Measurements from ENCODE around the gene TMC7. TPM values are rescaled to one million over a fixed set of nuclear protein-coding genes. Genes with fewer than 3 reads are reported as not detected.
"Not testable (repeated sequence)": the region's sequence is repeated elsewhere in the genome, so short reads cannot be mapped to it uniquely, and the experiment has no call there.

Gene TMC7
- total RNA-seq, 1 donor from 2014 or later = 6.7 TPM

GRCh38 chr16:18948372-18949020 lies 35.2 kb upstream of the TMC7 start:
- Mint-ChIP-seq H3K27ac (ENCODE audit: unreplicated experiment) (peak overlapping the region; percentile 62), H3K4me3 (ENCODE audit: unreplicated experiment) (no peak overlapping the region), H3K36me3 (ENCODE audit: low read depth, unreplicated experiment) (no peaks in the 10 kb centered on the region), H3K4me1 (ENCODE audit: low read depth, unreplicated experiment) (no peaks in the 10 kb centered on the region), H3K9me3 (ENCODE audit: unreplicated experiment) (peaks cover 2% of the 10 kb centered on the region), H3K27me3 (ENCODE audit: low read depth, unreplicated experiment) (peaks cover 4% of the 10 kb centered on the region)
- Histone ChIP-seq H3K4me2 (ENCODE audit: low read length) (no peak overlapping the region), H3K4me1 (ENCODE audit: insufficient read depth, low read length) (no peaks in the 10 kb centered on the region), H3K4me3 (ENCODE audit: insufficient read depth, low read depth, low read length) (no peak overlapping the region), H3K36me3 (ENCODE audit: insufficient read depth, low read length) (no peaks in the 10 kb centered on the region), H2AFZ (ENCODE audit: low read depth, low read length) (no peak overlapping the region), H3K27ac (ENCODE audit: low read depth, low read length) (no peak overlapping the region), H4K20me1 (ENCODE audit: insufficient read depth, low read length) (no peaks in the 10 kb centered on the region), H3K9ac (ENCODE audit: low read length) (no peak overlapping the region), H3K79me2 (ENCODE audit: insufficient read depth, low read length) (no peaks in the 10 kb centered on the region), H3K27me3 (ENCODE audit: insufficient read depth, low read length) (no peaks in the 10 kb centered on the region), H3K9me3 (ENCODE audit: insufficient read depth, low read depth, low read length) (no peaks in the 10 kb centered on the region)
- DNase-seq (ENCODE audit: low read depth) = no peak
- FAIRE-seq = no peak
- TF ChIP-seq EZH2 (IDR thresholded peaks at IDR 0.05; ENCODE audit: insufficient read depth, low read length) (no peak), CTCF (IDR thresholded peaks at IDR 0.05; ENCODE audit: insufficient read depth, low read depth, low read length) (no peak)

DNA sequence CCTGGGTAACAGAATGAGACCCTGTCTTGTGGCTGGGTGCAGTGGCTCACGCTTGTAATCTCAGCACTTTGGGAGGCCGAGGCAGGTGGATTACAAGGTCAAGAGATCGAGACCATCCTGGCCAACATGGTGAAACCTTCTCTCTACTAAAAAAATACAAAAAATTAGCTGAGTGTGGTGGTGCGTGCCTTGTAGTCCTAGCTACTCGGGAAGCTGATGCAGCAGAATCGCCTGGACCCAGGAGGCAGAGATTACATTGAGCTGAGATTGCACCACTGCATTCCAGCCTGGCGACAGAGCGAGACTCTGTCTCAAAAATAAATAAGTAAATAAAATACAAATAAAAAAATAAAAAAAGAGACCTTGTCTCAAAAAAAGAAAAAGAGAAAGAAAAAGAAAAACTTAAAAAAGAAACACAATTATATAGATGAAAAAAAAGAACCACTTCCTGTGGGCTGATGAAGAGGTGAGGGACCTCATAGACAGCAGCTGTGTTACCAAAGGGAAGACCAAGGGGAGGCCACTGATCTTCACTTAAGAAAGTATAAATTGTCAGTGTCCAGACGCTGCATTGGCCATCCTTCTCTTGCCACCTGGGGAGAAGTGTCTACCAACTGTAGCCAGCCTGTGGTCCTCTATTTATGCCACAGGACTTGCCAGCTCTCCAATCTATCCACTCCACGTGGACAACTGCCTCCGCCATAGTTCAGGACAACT lies 33.1 kb upstream of the TMC7 start:
- DNase-seq (ENCODE audit: low read depth) (no peak), FAIRE-seq (no peak)
- Histone ChIP-seq H3K79me2 (ENCODE audit: insufficient read depth, low read length) (no peaks in the 10 kb centered on the region), H3K4me2 (ENCODE audit: low read length) (no peak overlapping the region), H4K20me1 (ENCODE audit: insufficient read depth, low read length) (no peaks in the 10 kb centered on the region), H2AFZ (ENCODE audit: low read depth, low read length) (no peak overlapping the region), H3K4me3 (ENCODE audit: insufficient read depth, low read depth, low read length) (no peak overlapping the region), H3K36me3 (ENCODE audit: insufficient read depth, low read length) (no peaks in the 10 kb centered on the region), H3K27ac (ENCODE audit: low read depth, low read length) (no peak overlapping the region), H3K9ac (ENCODE audit: low read length) (no peak overlapping the region), H3K27me3 (ENCODE audit: insufficient read depth, low read length) (no peaks in the 10 kb centered on the region), H3K4me1 (ENCODE audit: insufficient read depth, low read length) (no peaks in the 10 kb centered on the region), H3K9me3 (ENCODE audit: insufficient read depth, low read depth, low read length) (no peaks in the 10 kb centered on the region)
- peaks cover 1% of the 10 kb centered on the region for H3K27me3 Mint-ChIP-seq (ENCODE audit: low read depth, unreplicated experiment)
- no peak overlapping the region for H3K4me3 Mint-ChIP-seq (ENCODE audit: unreplicated experiment)
- H3K9me3 Mint-ChIP-seq (ENCODE audit: unreplicated experiment) = peaks cover 2% of the 10 kb centered on the region
- H3K4me1 Mint-ChIP-seq (ENCODE audit: low read depth, unreplicated experiment) = no peaks in the 10 kb centered on the region
- TF ChIP-seq CTCF (IDR thresholded peaks at IDR 0.05; ENCODE audit: insufficient read depth, low read depth, low read length) = no peak
- TF ChIP-seq EZH2 (IDR thresholded peaks at IDR 0.05; ENCODE audit: insufficient read depth, low read length) = no peak
- H3K27ac Mint-ChIP-seq (ENCODE audit: unreplicated experiment) = no peak overlapping the region
- no peaks in the 10 kb centered on the region for H3K36me3 Mint-ChIP-seq (ENCODE audit: low read depth, unreplicated experiment)

GRCh38 chr16:18953547-18953946 lies 30.2 kb upstream of the TMC7 start:
- TF ChIP-seq EZH2 (IDR thresholded peaks at IDR 0.05; ENCODE audit: insufficient read depth, low read length) = no peak
- H3K4me3 Mint-ChIP-seq (ENCODE audit: unreplicated experiment) = no peak overlapping the region
- peaks cover 5% of the 10 kb centered on the region for H3K27me3 Mint-ChIP-seq (ENCODE audit: low read depth, unreplicated experiment)
- H3K27ac Mint-ChIP-seq (ENCODE audit: unreplicated experiment) = no peak overlapping the region
- H3K9ac ChIP-seq (ENCODE audit: low read length) = no peak overlapping the region
- H3K36me3 Mint-ChIP-seq (ENCODE audit: low read depth, unreplicated experiment) = no peaks in the 10 kb centered on the region
- H2AFZ ChIP-seq (ENCODE audit: low read depth, low read length) = no peak overlapping the region
- DNase-seq (ENCODE audit: low read depth) (no peak), FAIRE-seq (no peak)
- no peak overlapping the region for H3K27ac ChIP-seq (ENCODE audit: low read depth, low read length)
- H3K4me1 Mint-ChIP-seq (ENCODE audit: low read depth, unreplicated experiment) = no peaks in the 10 kb centered on the region
- H4K20me1 ChIP-seq (ENCODE audit: insufficient read depth, low read length) = no peaks in the 10 kb centered on the region
- no peaks in the 10 kb centered on the region for H3K9me3 ChIP-seq (ENCODE audit: insufficient read depth, low read depth, low read length)
- H3K79me2 ChIP-seq (ENCODE audit: insufficient read depth, low read length) = no peaks in the 10 kb centered on the region
- no peaks in the 10 kb centered on the region for H3K27me3 ChIP-seq (ENCODE audit: insufficient read depth, low read length)
- H3K4me3 ChIP-seq (ENCODE audit: insufficient read depth, low read depth, low read length) = no peak overlapping the region
- no peaks in the 10 kb centered on the region for H3K9me3 Mint-ChIP-seq (ENCODE audit: unreplicated experiment)
- H3K36me3 ChIP-seq (ENCODE audit: insufficient read depth, low read length) = no peaks in the 10 kb centered on the region
- H3K4me1 ChIP-seq (ENCODE audit: insufficient read depth, low read length) = no peaks in the 10 kb centered on the region
- no peak overlapping the region for H3K4me2 ChIP-seq (ENCODE audit: low read length)

DNA sequence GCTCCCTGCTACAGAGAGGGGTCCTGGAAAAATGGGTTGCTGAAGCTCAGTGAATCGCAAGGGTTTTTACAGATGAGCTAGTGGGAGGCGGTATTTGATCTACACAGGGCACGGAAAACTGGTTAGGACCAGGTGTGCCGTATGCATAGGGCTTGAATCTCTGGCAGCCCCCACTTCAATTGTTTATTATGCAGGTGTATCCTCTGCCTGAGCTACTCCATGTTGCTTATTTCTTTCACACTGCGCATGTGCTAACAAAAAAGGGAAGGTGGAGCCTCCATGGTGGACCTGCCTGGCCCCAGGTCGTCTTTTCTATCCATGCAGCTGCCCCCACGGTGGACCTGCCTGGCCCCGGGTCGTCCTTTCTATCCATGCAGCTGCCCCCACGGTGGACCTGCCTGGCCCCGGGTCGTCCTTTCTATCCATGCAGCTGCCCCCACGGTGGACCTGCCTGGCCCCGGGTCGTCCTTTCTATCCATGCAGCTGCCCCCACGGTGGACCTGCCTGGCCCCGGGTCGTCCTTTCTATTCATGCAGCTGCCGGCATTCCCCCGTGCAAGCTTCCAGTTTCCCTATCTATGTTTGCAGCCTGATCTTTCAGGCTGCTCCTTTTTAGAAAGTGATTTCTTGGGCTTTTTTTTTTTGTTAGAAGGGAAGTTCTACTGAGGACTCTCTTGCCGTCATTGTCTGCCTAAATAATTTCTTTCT lies 27.7 kb upstream of the TMC7 start:
- not testable (repeated sequence) for H3K4me3 Mint-ChIP-seq (ENCODE audit: unreplicated experiment); DNase-seq (ENCODE audit: low read depth); H3K4me3 ChIP-seq (ENCODE audit: insufficient read depth, low read depth, low read length); H3K27me3 Mint-ChIP-seq (ENCODE audit: low read depth, unreplicated experiment); H3K4me1 Mint-ChIP-seq (ENCODE audit: low read depth, unreplicated experiment); H2AFZ ChIP-seq (ENCODE audit: low read depth, low read length); H3K36me3 ChIP-seq (ENCODE audit: insufficient read depth, low read length); H3K27ac ChIP-seq (ENCODE audit: low read depth, low read length); H3K4me1 ChIP-seq (ENCODE audit: insufficient read depth, low read length); H3K27me3 ChIP-seq (ENCODE audit: insufficient read depth, low read length); H4K20me1 ChIP-seq (ENCODE audit: insufficient read depth, low read length); H3K4me2 ChIP-seq (ENCODE audit: low read length); H3K9ac ChIP-seq (ENCODE audit: low read length); H3K9me3 Mint-ChIP-seq (ENCODE audit: unreplicated experiment); H3K79me2 ChIP-seq (ENCODE audit: insufficient read depth, low read length); H3K9me3 ChIP-seq (ENCODE audit: insufficient read depth, low read depth, low read length); H3K27ac Mint-ChIP-seq (ENCODE audit: unreplicated experiment); H3K36me3 Mint-ChIP-seq (ENCODE audit: low read depth, unreplicated experiment); FAIRE-seq
